Suprapubic skin (tissue), 4 donors: ENCODE results near the gene NEURL1B.

Experiments
- POLR2A ChIP-seq, 2 donors: fragments of 450-650 bp; IDR thresholded peaks; one replicate each; pipeline ENCODE4 v1.6.1; 2017; ENCODE audit warnings: antibody characterized with exemption in 2 of 2, mild to moderate bottlenecking in 2 of 2, moderate library complexity in 2 of 2
- POLR2AphosphoS5 ChIP-seq, 3 donors: sonication (generic); formaldehyde crosslinking; IDR thresholded peaks; one replicate each; pipeline ENCODE4 v1.6.1; 2017; ENCODE audit warnings: antibody characterized with exemption in 3 of 3
- TF ChIP-seq, protein P1 (sequence below), 2 donors: fragments of 200-600 bp in 1 of 2; fragments of 450-650 bp in 1 of 2; sonication (generic) in 1 of 2; IDR thresholded peaks; one replicate each; pipeline ENCODE4 v1.5.1; 2016 to 2019; ENCODE audit warnings: antibody characterized with exemption in 2 of 2, mild to moderate bottlenecking in 1 of 2, moderate library complexity in 1 of 2

DNA sequence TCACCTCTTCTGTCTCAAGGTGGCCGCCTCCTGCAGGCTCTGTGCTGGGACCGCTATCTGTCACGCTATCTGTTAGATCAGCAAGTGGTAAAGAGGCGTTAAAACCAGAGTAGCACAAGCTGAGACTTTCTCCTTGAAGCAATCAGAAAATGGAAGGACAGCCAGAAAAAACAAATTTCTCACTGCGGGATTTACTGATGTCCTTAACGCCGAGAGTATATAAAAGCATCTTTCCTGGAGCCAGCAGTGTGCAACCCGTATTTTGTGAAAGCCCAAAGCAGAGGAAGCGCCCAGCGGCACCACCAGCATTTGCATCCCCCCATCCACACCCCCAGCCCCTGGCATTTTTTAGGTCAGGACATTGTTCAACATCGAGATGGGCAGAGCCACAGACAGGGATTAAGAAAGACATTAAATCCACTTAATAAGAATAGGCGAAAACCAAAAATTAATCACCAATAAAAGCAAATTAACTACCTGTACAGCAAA, 81.3 kb downstream of the NEURL1B start:
- TF ChIP-seq POLR2A (IDR thresholded peaks at IDR 0.05): no peak
- TF ChIP-seq, protein P1, sequence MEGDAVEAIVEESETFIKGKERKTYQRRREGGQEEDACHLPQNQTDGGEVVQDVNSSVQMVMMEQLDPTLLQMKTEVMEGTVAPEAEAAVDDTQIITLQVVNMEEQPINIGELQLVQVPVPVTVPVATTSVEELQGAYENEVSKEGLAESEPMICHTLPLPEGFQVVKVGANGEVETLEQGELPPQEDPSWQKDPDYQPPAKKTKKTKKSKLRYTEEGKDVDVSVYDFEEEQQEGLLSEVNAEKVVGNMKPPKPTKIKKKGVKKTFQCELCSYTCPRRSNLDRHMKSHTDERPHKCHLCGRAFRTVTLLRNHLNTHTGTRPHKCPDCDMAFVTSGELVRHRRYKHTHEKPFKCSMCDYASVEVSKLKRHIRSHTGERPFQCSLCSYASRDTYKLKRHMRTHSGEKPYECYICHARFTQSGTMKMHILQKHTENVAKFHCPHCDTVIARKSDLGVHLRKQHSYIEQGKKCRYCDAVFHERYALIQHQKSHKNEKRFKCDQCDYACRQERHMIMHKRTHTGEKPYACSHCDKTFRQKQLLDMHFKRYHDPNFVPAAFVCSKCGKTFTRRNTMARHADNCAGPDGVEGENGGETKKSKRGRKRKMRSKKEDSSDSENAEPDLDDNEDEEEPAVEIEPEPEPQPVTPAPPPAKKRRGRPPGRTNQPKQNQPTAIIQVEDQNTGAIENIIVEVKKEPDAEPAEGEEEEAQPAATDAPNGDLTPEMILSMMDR (IDR thresholded peaks at IDR 0.05): no peak
- TF ChIP-seq POLR2AphosphoS5 (IDR thresholded peaks at IDR 0.05): no peak
